ENCODE data around the gene PBRM1. TPM values are rescaled to one million over a fixed set of nuclear protein-coding genes. Genes with fewer than 3 reads are reported as not detected.

PBRM1 gene
- total RNA-seq, 1 experiment from 2014 or later: 39.6 TPM

Other genes starting within 250 kb of the PBRM1 start
- 0.13 TPM in 1 of 2 replicates, not detected in the other for gene SEMA3G, start 240.8 kb downstream of the PBRM1 start, total RNA-seq (2014; rRNA removed; shearing (Covaris generic))
- 18.2 and 32.1 TPM in 2 replicates for gene TNNC1, start 231.9 kb downstream of the PBRM1 start, total RNA-seq (2014; rRNA removed; shearing (Covaris generic))
- 22.4 and 24.8 TPM in 2 replicates for gene NISCH, start 230.3 kb downstream of the PBRM1 start, total RNA-seq (2014; rRNA removed; shearing (Covaris generic))
- not detected in 2 replicates for gene STAB1, start 190.6 kb downstream of the PBRM1 start, total RNA-seq (2014; rRNA removed; shearing (Covaris generic))
- 39.5 and 74.6 TPM in 2 replicates for gene NT5DC2, start 152.1 kb downstream of the PBRM1 start, total RNA-seq (2014; rRNA removed; shearing (Covaris generic))
- gene UQCC5, start 149.3 kb downstream of the PBRM1 start, total RNA-seq (2014; rRNA removed; shearing (Covaris generic)): 1.1 and 37.2 TPM in 2 replicates
- 92.6 and 134 TPM in 2 replicates for gene GNL3, start 119 bp upstream of the PBRM1 start, total RNA-seq (2014; rRNA removed; shearing (Covaris generic))
- gene GLT8D1, start 19.9 kb upstream of the PBRM1 start, total RNA-seq (2014; rRNA removed; shearing (Covaris generic)): 50.3 and 59.4 TPM in 2 replicates
- 94.7 and 111 TPM in 2 replicates for gene SPCS1, start 20.2 kb upstream of the PBRM1 start, total RNA-seq (2014; rRNA removed; shearing (Covaris generic))
- 8.3 and 12.6 TPM in 2 replicates for gene NEK4, start 85.0 kb upstream of the PBRM1 start, total RNA-seq (2014; rRNA removed; shearing (Covaris generic))
- not detected in 2 replicates for gene ITIH1, start 91.7 kb upstream of the PBRM1 start, total RNA-seq (2014; rRNA removed; shearing (Covaris generic))
- 4.0 and 8.9 TPM in 2 replicates for gene ITIH3, start 108.9 kb upstream of the PBRM1 start, total RNA-seq (2014; rRNA removed; shearing (Covaris generic))
- gene ITIH4, start 144.8 kb upstream of the PBRM1 start, total RNA-seq (2014; rRNA removed; shearing (Covaris generic)): not detected in 2 replicates
- gene MUSTN1, start 149.1 kb upstream of the PBRM1 start, total RNA-seq (2014; rRNA removed; shearing (Covaris generic)): not detected in 2 replicates
- 14.5 and 14.8 TPM in 2 replicates for gene STIMATE, start 211.6 kb upstream of the PBRM1 start, total RNA-seq (2014; rRNA removed; shearing (Covaris generic))

Data from SJSA1 (cell line).